Right lobe of liver (tissue), 6 donors: ENCODE measurements around the gene PIGP. TPM values are rescaled to one million over a fixed set of nuclear protein-coding genes. Genes with fewer than 3 reads are reported as not detected.

Experiments used
- ATAC-seq, 4 donors: fragments of 200-7000 bp; cut with Tn5 transposase; one replicate each; pipeline ENCODE4 v1.9.1; 2020; ENCODE audit warnings: mild to moderate bottlenecking in 4 of 4, moderate library complexity in 4 of 4
- DNase-seq, 3 donors: peaks; one replicate each; pipeline ENCODE4 v3.0.0-alpha.2; 2020
- H3K27ac ChIP-seq, 3 donors: fragments of 200-600 bp; one replicate each; pipeline ENCODE4 v1.8.0; 2022
- H3K27me3 ChIP-seq, 2 donors: fragments of 200-600 bp; one replicate each; pipeline ENCODE4 v1.8.0; 2022
- H3K36me3 ChIP-seq, 4 donors: fragments of 200-600 bp; sonication (generic) in 1 of 4; one replicate each; pipeline versions ENCODE4 v1.5.1 to v1.8.0; 2017 to 2022; ENCODE audit warnings: control low read depth in 1 of 4
- H3K4me1 ChIP-seq, 4 donors: fragments of 200-600 bp; sonication (generic) in 1 of 4; one replicate each; pipeline versions ENCODE4 v1.5.1 to v1.8.0; 2017 to 2022; ENCODE audit warnings: control low read depth in 1 of 4
- H3K4me3 ChIP-seq, 3 donors: fragments of 200-600 bp; one replicate each; pipeline ENCODE4 v1.8.0; 2022
- H3K9me3 ChIP-seq, 4 donors: fragments of 200-600 bp; sonication (generic) in 1 of 4; one replicate each; pipeline versions ENCODE4 v1.5.1 to v1.8.0; 2017 to 2022; ENCODE audit warnings: control low read depth in 1 of 4
- CTCF ChIP-seq, 4 donors: fragments of 200-600 bp in 3 of 4; fragments of 450-650 bp in 1 of 4; IDR thresholded peaks; one replicate each; pipeline versions ENCODE4 v1.5.1 to v1.8.0; 2016 to 2022; ENCODE audit warnings: antibody characterized with exemption in 4 of 4, mild to moderate bottlenecking in 2 of 4
- POLR2A ChIP-seq: fragments of 450-650 bp; IDR thresholded peaks from one replicate; pipeline ENCODE4 v1.6.1; 2017; ENCODE audit warnings: antibody characterized with exemption, mild to moderate bottlenecking
- WGBS: methylation state at CpG from one replicate; pipeline ENCODE4 v1.1.6; 2018; ENCODE audit warnings: low coverage, low lambda C conversion rate; ENCODE audit not compliant: insufficient coverage; ENCODE audit errors: missing lambda C conversion rate; 5-methylcytosine and 5-hydroxymethylcytosine counted together
- intact Hi-C, 2 donors: fragments of 100-400 bp; cut with DNase I; formaldehyde crosslinking; loops; one replicate each; pipeline versions ENCODE4 v1.11.2 to v1.14.1; 2022
- small RNA-seq, 2 experiments: library from RNA; depleted of rRNA; stranded (forward); fragments of <200 nt; gene quantifications; one replicate each; pipeline ENCODE3, GENCODE V24; 2016
- total RNA-seq, 6 experiments: library from RNA; depleted of rRNA in 2 of 6; stranded (reverse); fragments of >200 nt in 2 of 6; fragmentation: NEBNext Ultra II Directional in 3 of 6; extraction: Animal tissue kit (Norgen Biotek cat#: 25700) in 3 of 6; gene quantifications; one replicate each; pipeline versions ENCODE4 v1.1.0 to v1.2.4, GENCODE V29; 2016 to 2023
- donor health status: DM: no; HTN: yes; CAD: no.
- donor health status: DM: no; HTN: no; CAD: no.
- donor health status: DM: no; HTN: no; CAD: no.
- donor health status: DM: no; HTN: yes; CAD: no.
- donor health status: DM: no; HTN: yes; CAD: no.

Gene PIGP
- total RNA-seq, 6 experiments from 2014 or later = 11.3 to 19.0 (median 17.3) TPM

GRCh38 chr21:37017951-37018679 lies 54.8 kb downstream of the PIGP start:
- TF ChIP-seq POLR2A (no peak), CTCF (IDR thresholded peaks at IDR 0.05) (no peak)
- H3K36me3 ChIP-seq = no peaks in the 10 kb centered on the region
- H3K27ac ChIP-seq = no peak overlapping the region
- 63% methylated on average over 11 of the region's 13 CpGs for WGBS
- no peaks in the 10 kb centered on the region for H3K27me3 ChIP-seq
- no peak for DNase-seq
- no peaks in the 10 kb centered on the region for H3K9me3 ChIP-seq
- no peak overlapping the region for H3K4me3 ChIP-seq
- H3K4me1 ChIP-seq = no peaks in the 10 kb centered on the region
- intact Hi-C loops = no loop called here
- peak in 1 of 4 donors; percentile 11 for ATAC-seq

Small RNAs within 50 kb of the gene (small RNA-seq; reads per million reads assigned to genes)
- gene RNU6-696P = 0 reads per million in 2 experiments

Other genes starting within 250 kb of the PIGP start
- gene HLCS, start 106.4 kb downstream of the PIGP start, total RNA-seq = 10 to 100 TPM; 12.6 to 19.1 (median 16.0) TPM
- gene RIPPLY3, start 66.4 kb downstream of the PIGP start, total RNA-seq = under 1 TPM in 3 of 6 experiments, not detected in 3; 0.12 to 0.18 (median 0.17) TPM
- gene TTC3, start 183 bp upstream of the PIGP start, total RNA-seq = 10 to 100 TPM; 46.7 to 68.7 (median 54.2) TPM
- 10 to 100 TPM; 27.4 to 52.3 (median 31.3) TPM for gene VPS26C, start 194.3 kb upstream of the PIGP start, total RNA-seq